Measurements from ENCODE around the gene AMZ1. TPM values are rescaled to one million over a fixed set of nuclear protein-coding genes. Genes with fewer than 3 reads are reported as not detected.
A peak's percentile ranks its signal among the peaks of the same experiment; 100 is the strongest.

The AMZ1 gene
- total RNA-seq, 1 donor from 2014 or later: not detected

GRCh38 chr7:2758673-2759616 lies 70.9 kb downstream of the AMZ1 start:
- no peaks in the 10 kb centered on the region for H3K9me3 ChIP-seq (ENCODE audit: low read depth)
- H3K4me1 ChIP-seq: no peaks in the 10 kb centered on the region
- no peak for TF ChIP-seq CTCF (IDR thresholded peaks at IDR 0.05)
- TF ChIP-seq EZH2 (IDR thresholded peaks at IDR 0.05): no peak
- no peak for TF ChIP-seq EZH2phosphoT487 (IDR thresholded peaks at IDR 0.05)
- H3K9ac ChIP-seq: no peak overlapping the region
- peaks cover 14% of the 10 kb centered on the region for H4K20me1 ChIP-seq (ENCODE audit: low read depth)
- H3K4me3 ChIP-seq: no peak overlapping the region
- H3K79me2 ChIP-seq (ENCODE audit: low read depth): peaks cover 22% of the 10 kb centered on the region
- H3F3A ChIP-seq (ENCODE audit: low read depth): peaks cover 10% of the 10 kb centered on the region
- no peaks in the 10 kb centered on the region for H3K27me3 ChIP-seq
- no peak overlapping the region for H3K4me3 Mint-ChIP-seq
- H2AFZ ChIP-seq (replicated peaks): no peak overlapping the region
- H3K36me3 Mint-ChIP-seq: peaks cover 29% of the 10 kb centered on the region
- H3K27me3 Mint-ChIP-seq (ENCODE audit: insufficient read depth, low read depth): peaks cover 7% of the 10 kb centered on the region
- peaks cover 12% of the 10 kb centered on the region for H3K9me3 Mint-ChIP-seq
- H3K27ac ChIP-seq: no peak overlapping the region
- no peak overlapping the region for H3K4me2 ChIP-seq
- peaks cover 49% of the 10 kb centered on the region for H3K4me1 Mint-ChIP-seq
- H3K27ac Mint-ChIP-seq: peak overlapping the region; percentile 90
- DNase-seq (ENCODE audit: low spot score): no peak
- no peaks in the 10 kb centered on the region for H3K36me3 ChIP-seq

GRCh38 chr7:2759736-2760097 lies 71.7 kb downstream of the AMZ1 start:
- no peak overlapping the region for H2AFZ ChIP-seq (replicated peaks)
- no peak for DNase-seq (ENCODE audit: low spot score)
- Mint-ChIP-seq H3K36me3 (peaks cover 29% of the 10 kb centered on the region), H3K9me3 (peaks cover 9% of the 10 kb centered on the region), H3K4me3 (no peak overlapping the region), H3K27me3 (ENCODE audit: insufficient read depth, low read depth) (peaks cover 9% of the 10 kb centered on the region), H3K27ac (peak overlapping the region; percentile 90), H3K4me1 (peaks cover 52% of the 10 kb centered on the region)
- H3K9ac ChIP-seq: no peak overlapping the region
- H3K9me3 ChIP-seq (ENCODE audit: low read depth): no peaks in the 10 kb centered on the region
- TF ChIP-seq EZH2phosphoT487 (IDR thresholded peaks at IDR 0.05) (no peak), CTCF (IDR thresholded peaks at IDR 0.05) (no peak)
- no peak overlapping the region for H3K4me3 ChIP-seq
- H3K4me1 ChIP-seq: no peaks in the 10 kb centered on the region
- H3F3A ChIP-seq (ENCODE audit: low read depth): peaks cover 5% of the 10 kb centered on the region
- peaks cover 22% of the 10 kb centered on the region for H3K79me2 ChIP-seq (ENCODE audit: low read depth)
- no peaks in the 10 kb centered on the region for H3K27me3 ChIP-seq
- peaks cover 14% of the 10 kb centered on the region for H4K20me1 ChIP-seq (ENCODE audit: low read depth)
- H3K4me2 ChIP-seq: no peak overlapping the region
- H3K36me3 ChIP-seq: no peaks in the 10 kb centered on the region
- H3K27ac ChIP-seq: no peak overlapping the region

- no peak overlapping the region for H3K27ac ChIP-seq
- H3K4me2 ChIP-seq: no peak overlapping the region
- peaks cover 54% of the 10 kb centered on the region for H3K4me1 Mint-ChIP-seq
These were observed 72.3 kb downstream of the AMZ1 start for GRCh38 chr7:2760098-2760889.

More at GRCh38 chr7:2760098-2760889, 72.3 kb downstream of the AMZ1 start:
- TF ChIP-seq EZH2phosphoT487 (IDR thresholded peaks at IDR 0.05): no peak
- TF ChIP-seq CTCF (IDR thresholded peaks at IDR 0.05): peak; percentile 61
- H3K36me3 ChIP-seq: no peaks in the 10 kb centered on the region
- Mint-ChIP-seq H3K27me3 (ENCODE audit: insufficient read depth, low read depth) (peaks cover 9% of the 10 kb centered on the region), H3K4me3 (peak overlapping the region; percentile 6), H3K9me3 (peaks cover 6% of the 10 kb centered on the region), H3K36me3 (peaks cover 24% of the 10 kb centered on the region), H3K27ac (peak overlapping the region; percentile 58)
- H3F3A ChIP-seq (ENCODE audit: low read depth): peaks cover 3% of the 10 kb centered on the region
- H3K9me3 ChIP-seq (ENCODE audit: low read depth): no peaks in the 10 kb centered on the region
- H3K79me2 ChIP-seq (ENCODE audit: low read depth): peaks cover 22% of the 10 kb centered on the region
- H3K4me3 ChIP-seq: no peak overlapping the region
- no peaks in the 10 kb centered on the region for H3K4me1 ChIP-seq
- no peak overlapping the region for H3K9ac ChIP-seq
- H4K20me1 ChIP-seq (ENCODE audit: low read depth): peaks cover 14% of the 10 kb centered on the region
- DNase-seq (ENCODE audit: low spot score): peak; percentile 74
- no peak overlapping the region for H2AFZ ChIP-seq (replicated peaks)
- no peaks in the 10 kb centered on the region for H3K27me3 ChIP-seq

Measured in neural progenitor cell (in vitro differentiated cells).